MM.1S (cell line): Measurements from ENCODE around the gene STXBP1.

Experiments
- EZH2 ChIP-seq: fragments of 300-600 bp; sonication (generic); optimal IDR thresholded peaks from 2 replicates; pipeline ENCODE3; 2017; ENCODE audit warnings: low read depth, mild to moderate bottlenecking, antibody characterized with exemption, low read length, mixed read lengths
- TF ChIP-seq, protein P1 (sequence below): fragments of 300-600 bp; sonication (generic); IDR thresholded peaks from 2 replicates; pipeline ENCODE4 v1.5.1; 2016; ENCODE audit warnings: antibody characterized with exemption, low read length, mixed read lengths

DNA sequence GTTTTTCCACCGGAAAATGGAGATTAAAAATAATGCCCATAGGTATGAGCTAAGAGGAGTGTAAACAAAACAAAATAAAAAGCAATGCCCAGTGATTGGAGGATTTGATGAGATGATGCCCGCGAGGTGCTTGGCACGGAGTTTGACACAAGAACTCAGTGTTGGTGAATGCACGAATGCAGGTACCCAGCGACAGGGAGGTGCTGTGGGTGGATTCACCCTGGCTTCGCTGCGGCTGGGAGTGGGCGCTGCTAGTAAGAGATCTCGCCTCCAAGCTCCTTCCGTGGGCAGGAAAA is 526 bp upstream of the STXBP1 start:
- TF ChIP-seq, protein P1, sequence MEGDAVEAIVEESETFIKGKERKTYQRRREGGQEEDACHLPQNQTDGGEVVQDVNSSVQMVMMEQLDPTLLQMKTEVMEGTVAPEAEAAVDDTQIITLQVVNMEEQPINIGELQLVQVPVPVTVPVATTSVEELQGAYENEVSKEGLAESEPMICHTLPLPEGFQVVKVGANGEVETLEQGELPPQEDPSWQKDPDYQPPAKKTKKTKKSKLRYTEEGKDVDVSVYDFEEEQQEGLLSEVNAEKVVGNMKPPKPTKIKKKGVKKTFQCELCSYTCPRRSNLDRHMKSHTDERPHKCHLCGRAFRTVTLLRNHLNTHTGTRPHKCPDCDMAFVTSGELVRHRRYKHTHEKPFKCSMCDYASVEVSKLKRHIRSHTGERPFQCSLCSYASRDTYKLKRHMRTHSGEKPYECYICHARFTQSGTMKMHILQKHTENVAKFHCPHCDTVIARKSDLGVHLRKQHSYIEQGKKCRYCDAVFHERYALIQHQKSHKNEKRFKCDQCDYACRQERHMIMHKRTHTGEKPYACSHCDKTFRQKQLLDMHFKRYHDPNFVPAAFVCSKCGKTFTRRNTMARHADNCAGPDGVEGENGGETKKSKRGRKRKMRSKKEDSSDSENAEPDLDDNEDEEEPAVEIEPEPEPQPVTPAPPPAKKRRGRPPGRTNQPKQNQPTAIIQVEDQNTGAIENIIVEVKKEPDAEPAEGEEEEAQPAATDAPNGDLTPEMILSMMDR: no peak
- no peak for TF ChIP-seq EZH2
